ENCODE data around the gene CTAG2.

DNA sequence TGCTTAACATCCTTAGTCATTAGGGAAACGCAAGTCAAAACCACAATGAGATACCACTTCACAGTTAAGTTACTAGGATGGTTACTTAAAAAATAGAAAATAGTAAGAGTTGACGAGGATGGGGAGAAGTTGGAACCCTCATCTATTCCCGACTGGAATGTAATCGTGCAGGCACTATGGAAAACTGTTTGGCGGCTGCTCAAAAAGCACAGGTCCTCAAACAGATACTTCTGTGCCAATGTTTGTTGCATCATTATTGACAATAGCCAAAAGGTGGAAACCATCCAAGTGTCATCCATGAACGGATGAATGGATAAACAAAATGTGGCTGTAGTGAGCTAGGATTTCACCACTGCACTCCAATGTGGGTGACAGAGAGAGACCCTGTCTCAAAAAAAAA lies 46.0 kb downstream of the CTAG2 start:
- no peak for TF ChIP-seq EP300 (IDR thresholded peaks at IDR 0.05; ENCODE audit: low read depth)
- TF ChIP-seq, protein P1, sequence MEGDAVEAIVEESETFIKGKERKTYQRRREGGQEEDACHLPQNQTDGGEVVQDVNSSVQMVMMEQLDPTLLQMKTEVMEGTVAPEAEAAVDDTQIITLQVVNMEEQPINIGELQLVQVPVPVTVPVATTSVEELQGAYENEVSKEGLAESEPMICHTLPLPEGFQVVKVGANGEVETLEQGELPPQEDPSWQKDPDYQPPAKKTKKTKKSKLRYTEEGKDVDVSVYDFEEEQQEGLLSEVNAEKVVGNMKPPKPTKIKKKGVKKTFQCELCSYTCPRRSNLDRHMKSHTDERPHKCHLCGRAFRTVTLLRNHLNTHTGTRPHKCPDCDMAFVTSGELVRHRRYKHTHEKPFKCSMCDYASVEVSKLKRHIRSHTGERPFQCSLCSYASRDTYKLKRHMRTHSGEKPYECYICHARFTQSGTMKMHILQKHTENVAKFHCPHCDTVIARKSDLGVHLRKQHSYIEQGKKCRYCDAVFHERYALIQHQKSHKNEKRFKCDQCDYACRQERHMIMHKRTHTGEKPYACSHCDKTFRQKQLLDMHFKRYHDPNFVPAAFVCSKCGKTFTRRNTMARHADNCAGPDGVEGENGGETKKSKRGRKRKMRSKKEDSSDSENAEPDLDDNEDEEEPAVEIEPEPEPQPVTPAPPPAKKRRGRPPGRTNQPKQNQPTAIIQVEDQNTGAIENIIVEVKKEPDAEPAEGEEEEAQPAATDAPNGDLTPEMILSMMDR (IDR thresholded peaks at IDR 0.05): no peak
- no peak for TF ChIP-seq POLR2AphosphoS5 (IDR thresholded peaks at IDR 0.05)
- TF ChIP-seq POLR2A (IDR thresholded peaks at IDR 0.05): no peak
